GM21360 (cell line): Measurements from ENCODE around the gene MICAL1.
A peak's percentile ranks its signal among the peaks of the same experiment; 100 is the strongest.

Experiments
- ATAC-seq: cut with Tn5 transposase; IDR thresholded peaks from one replicate; pipeline ENCODE4 v1.9.1; 2021; ENCODE audit warnings: mild to moderate bottlenecking, moderate library complexity; ENCODE audit not compliant: unreplicated experiment

MICAL1 gene, protein sequence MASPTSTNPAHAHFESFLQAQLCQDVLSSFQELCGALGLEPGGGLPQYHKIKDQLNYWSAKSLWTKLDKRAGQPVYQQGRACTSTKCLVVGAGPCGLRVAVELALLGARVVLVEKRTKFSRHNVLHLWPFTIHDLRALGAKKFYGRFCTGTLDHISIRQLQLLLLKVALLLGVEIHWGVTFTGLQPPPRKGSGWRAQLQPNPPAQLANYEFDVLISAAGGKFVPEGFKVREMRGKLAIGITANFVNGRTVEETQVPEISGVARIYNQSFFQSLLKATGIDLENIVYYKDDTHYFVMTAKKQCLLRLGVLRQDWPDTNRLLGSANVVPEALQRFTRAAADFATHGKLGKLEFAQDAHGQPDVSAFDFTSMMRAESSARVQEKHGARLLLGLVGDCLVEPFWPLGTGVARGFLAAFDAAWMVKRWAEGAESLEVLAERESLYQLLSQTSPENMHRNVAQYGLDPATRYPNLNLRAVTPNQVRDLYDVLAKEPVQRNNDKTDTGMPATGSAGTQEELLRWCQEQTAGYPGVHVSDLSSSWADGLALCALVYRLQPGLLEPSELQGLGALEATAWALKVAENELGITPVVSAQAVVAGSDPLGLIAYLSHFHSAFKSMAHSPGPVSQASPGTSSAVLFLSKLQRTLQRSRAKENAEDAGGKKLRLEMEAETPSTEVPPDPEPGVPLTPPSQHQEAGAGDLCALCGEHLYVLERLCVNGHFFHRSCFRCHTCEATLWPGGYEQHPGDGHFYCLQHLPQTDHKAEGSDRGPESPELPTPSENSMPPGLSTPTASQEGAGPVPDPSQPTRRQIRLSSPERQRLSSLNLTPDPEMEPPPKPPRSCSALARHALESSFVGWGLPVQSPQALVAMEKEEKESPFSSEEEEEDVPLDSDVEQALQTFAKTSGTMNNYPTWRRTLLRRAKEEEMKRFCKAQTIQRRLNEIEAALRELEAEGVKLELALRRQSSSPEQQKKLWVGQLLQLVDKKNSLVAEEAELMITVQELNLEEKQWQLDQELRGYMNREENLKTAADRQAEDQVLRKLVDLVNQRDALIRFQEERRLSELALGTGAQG

DNA sequence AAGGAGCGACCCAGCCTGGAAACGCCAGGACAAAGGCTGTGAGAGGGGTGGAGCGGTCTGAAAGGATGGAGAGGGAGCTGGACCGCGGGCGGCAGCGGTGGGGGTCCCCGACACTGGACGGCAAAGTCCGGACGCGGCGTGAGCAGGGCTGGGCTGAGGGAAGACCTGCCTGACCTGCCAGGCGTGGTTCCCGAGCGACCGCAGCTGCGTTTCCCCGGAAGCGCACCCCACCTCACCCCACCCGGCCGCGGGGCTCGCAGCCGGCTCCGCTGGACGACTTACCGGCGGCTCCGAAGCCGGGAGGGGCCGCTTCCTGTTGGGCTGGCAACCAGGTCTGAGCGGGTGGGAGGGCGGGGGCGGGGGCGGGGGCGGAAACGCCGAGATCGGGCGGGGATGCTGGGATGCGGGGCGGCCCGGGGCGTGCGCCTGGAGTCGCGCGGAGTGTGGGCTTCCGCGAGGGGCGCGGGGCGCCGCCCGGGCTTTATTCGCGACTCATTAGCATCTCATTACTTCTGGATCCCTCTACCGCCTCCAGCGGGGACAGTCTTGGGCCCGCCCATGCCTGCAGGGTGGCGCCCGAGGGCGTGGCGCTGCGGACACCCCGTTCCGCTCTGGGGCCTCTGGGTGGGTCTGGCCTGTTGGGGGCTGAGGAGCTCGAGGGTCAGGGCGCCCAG is at the start of gene MICAL1:
MICAL1 (minus strand) TSS at position 336 of the 674 bp plus-strand sequence. CDS start 1,576 bp downstream, outside the sequence.
- ATAC-seq: peak; percentile 50

DNA sequence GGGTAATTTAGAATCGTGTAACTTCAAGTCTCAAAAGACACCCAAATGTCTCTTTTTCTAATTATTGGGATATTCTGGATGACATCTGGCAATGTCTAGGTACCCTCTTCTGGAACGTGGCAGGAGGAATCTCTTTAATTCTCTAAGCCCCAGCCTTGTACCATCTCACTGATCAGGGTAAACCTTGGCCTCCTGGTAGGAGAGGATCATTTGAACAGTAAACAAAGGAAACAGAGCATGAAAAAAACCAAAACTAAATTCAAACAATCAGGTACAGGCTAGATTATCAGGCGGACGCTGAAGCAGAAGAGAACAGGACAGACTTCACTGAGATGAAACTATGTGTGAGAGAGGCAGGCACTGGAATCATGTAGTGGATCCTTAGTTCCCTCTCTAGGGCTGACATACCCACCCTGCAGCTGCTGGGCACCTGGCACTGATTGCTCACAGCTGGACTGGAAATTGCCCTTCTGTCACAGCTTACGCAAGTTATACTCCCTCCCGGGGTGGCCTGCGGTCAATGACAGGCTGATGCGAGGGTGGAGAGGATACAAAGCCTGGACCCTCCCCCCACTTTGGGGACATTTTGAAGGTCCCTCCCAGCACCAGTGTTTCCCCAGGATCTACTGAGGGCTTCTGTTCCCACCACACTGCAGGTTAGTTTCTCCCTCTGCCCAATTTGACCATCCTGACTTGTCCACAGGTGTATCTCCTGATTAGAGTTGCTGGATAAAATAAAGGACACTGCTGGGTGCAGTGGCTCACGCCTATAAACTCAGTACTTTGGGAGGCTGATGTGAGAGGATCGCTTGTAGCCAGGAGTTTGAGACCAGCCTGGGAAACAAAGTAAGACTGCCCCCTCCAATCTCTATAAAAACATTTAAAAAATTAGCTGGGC is 48.0 kb upstream of the MICAL1 start:
- no peak for ATAC-seq

DNA sequence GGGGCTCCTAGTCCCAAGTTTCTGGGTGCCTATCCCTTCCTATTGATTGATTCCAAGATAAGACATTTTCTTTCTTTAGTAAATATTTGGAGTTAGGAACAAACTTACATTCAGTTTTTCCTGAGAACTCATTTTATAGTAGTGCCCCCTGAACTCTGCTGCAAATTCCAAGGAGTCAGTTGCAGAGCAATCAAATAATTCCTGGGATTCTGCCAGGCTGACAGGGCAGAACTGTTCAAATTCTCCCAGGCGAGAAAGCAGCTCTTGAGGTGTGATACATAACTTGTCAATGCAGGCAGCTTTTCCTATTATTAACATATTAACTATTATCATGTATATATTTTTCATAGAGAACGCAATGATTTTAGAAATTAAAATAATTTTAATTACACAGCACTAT is 43.4 kb upstream of the MICAL1 start:
- ATAC-seq: no peak

DNA sequence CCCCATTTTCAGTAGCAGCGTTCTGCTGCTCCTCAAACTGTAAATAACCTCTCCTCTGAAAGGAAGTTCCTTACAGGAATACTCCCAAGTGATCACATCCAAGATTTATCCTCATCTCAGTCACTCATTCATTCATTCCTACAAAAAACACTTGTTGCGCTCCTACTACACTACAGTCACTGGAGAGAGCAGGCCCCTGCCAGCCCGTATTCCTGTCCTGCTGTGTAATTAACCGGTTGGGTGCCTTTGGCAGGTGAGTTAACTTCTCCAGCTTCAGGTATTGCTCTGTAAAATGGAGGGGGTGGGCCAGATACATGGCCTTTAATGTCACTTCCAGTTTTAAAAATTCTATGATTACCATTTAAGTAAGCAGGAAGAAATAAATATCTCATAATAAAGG is 42.5 kb upstream of the MICAL1 start:
- no peak for ATAC-seq

DNA sequence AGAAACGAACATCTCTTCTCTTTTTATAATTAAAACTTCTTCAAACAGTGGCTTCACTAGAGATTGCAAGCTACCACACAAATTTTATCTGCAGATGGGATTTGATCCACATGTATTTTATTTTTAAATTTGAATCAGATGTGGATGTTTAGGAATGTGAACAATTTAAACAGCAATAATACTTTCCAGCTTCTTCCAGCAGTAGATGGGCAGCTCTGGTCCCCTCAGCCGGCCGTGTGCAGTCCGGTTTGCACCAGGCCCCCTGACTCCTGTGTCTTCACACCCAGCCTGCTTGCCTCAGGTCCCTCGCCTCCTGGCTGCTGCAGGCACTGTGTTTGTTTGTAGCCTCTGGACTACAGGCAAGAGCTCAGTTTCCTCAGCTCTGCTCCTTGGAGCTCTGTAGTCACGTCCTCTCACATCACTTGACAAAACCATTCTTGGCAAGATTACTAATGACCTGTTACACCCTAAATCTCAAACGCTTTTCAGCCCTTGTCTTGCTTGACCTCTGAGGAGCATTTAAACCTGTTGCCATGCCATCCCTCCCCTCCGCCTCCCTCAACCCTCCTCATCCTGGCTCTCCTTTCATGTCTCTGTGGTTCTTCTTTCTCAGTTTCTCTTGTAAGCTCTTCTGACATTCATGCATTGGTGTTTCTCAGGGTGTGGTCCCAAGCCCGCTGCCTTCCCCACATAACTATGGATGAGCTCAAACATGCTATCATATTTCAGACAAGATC is 40.6 kb upstream of the MICAL1 start:
- ATAC-seq: no peak

DNA sequence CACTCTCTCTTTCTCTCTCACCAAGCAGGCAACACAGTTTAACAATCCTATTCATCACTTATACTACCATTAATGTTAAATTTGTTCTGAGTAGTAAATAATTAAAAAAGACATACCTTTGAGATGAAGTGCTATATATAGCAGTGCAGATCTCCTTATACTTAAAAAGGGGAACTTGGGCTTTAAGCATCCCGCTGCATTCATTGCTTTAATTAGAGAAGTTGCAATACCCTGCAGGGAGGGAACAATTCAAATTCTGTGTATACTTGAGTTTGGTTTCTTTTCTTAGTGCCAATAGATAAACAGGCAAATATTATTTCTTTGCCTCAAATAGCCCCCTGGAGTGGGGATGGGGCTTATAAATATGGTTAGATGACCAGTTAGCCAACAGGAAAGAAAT is 38.3 kb upstream of the MICAL1 start:
- no peak for ATAC-seq

DNA sequence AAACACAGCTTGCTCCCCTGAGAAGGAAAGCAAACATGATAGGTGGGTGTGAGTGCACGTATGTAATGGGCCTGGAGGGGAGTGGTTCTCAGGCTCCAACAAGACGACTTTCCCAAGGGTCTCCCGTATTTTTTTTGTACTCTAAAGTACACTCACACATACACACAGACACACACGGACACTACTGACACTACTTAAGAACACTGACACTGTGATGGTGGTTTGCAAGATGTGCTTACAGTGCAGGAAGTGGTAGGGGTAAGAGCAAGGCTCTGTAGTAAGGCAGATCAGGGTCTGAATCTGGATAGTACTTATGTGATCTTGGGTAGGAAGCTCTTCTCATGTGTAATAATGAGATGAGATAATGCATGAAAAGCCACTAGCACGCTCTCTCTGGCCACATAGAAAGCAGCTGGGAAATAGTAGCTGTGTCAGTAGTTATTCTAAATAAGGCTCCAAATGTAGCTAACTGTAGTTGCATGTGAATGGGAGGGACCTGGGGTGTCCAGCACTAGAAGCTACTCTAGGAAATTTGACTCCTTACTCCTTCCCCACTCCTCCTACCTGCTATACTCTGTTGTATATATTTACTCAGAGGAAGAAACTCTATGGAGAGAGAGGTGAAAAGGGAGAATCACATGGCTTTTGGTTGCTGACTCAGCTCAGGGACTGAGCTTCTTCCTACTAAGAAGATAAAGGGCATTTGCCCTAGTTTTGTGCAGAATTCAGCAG is 35.8 kb upstream of the MICAL1 start:
- ATAC-seq: no peak

DNA sequence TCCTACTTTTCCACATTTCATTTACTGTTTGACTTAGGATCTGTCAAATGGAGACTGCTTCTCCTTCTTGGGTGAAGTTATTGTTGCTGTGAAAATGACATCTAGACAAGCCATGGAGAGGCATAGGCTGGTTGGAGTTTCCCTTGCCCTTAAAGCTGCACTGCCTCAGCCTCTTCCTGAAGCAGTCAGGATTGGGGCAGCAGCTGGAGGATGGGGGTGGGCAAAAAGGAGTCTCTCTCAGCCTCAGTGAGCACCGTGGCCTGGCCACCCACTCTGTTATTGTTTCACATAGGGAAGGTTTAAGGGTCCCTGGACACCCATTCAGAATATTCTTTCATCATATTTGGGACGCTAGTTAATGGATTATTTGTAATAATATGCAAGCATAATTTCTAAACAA is 35.1 kb upstream of the MICAL1 start:
- ATAC-seq: no peak

DNA sequence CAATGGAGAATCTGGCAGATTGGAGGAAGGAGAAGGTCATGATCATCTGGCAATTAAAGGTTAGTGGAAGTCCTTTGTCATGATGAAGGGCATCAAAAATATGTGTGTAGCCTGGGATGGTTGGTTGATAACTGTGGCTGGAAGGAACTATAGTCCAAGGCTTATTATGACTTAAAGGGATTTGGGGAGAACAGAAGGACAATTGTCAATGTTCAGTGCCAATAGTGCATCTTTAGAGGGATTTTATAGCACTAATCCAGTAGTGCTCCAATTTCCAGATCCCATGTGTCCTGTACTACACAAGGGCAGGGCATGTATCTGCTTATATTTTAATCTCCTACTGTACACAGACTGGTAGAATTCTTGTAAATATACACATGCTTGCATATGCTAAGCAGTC is 32.4 kb upstream of the MICAL1 start:
- no peak for ATAC-seq

DNA sequence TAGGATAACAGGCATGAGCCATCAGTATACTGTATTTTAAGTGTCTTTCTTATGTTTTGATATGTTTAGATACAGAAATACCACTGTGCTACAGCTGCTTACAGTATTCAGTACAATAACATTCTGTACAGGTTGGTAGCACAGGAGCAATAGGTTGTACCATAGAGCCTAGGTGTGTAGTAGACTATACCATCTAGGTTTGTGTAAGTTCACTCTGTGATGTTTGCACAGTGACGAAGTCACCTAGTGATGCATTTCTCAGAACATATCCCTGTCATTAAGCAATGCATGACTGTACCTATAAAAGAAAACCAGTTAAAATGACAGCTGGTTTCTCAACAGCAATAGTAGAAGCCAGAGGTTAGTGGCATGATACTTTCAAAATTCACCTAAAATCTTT is 30.5 kb upstream of the MICAL1 start:
- ATAC-seq: no peak

DNA sequence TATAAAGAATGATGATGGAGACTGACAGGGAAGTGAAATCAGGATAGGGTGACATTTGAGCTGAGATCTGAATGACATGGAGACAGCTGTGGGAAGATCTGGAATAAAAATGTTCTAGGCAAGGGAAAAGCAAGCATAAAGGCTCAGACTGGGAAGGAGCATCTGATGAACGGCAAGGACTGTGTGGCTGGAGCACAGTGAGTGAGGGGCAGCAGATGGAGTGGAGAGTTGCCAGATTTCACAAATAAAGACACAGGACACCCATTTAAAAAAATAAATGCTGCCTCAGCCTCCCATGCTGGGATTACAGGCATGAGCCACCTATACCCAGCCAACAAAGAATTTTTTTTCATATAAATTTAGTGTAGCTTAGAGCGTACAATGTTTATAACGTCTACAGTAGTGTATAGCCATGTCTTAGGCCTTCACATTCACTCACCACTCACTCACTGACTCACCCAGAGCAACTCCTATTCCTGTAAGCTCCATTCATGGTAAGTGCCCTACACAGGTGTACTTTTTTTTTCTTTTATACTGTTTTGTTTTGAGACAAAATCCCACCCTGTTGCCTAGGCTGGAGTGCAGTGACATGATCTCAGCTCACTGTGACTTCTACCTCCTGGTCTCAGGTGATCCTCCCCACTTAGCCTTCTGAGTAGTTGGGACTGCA is 29.8 kb upstream of the MICAL1 start:
- ATAC-seq: no peak

DNA sequence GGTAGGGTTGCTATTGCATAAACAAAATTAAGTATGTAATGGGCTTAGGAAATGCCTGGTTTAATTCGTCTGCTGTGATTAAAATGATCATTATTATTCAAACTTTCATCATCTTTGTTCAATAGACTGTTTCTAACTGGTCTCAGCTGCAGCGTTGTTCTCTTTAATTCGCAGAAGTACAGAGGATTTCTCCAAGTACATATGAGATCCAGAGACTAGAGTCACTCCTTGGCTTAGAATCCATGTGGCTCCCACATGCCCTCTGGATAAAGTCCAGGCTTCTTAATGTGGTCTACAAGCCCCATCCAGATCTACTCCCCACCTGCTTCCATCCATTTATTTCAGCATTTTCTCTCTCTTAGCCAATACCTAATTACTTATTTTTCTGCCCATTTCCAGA is 28.6 kb upstream of the MICAL1 start:
- no peak for ATAC-seq

DNA sequence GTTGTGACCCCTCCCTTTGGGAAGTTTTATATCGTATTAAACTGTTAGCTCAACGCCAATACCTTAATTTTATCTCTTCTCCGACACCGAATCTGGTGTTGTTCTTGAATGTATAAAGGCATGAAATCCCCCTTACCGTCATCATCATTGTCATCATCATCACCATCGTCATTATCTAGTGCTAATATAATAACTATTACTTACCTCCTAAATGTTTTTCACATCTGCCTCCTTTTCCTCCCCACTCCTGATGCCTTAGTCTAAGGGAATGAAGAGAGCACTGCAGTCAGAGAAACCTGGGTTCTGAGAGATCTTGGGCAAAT is 28.1 kb upstream of the MICAL1 start:
- no peak for ATAC-seq

DNA sequence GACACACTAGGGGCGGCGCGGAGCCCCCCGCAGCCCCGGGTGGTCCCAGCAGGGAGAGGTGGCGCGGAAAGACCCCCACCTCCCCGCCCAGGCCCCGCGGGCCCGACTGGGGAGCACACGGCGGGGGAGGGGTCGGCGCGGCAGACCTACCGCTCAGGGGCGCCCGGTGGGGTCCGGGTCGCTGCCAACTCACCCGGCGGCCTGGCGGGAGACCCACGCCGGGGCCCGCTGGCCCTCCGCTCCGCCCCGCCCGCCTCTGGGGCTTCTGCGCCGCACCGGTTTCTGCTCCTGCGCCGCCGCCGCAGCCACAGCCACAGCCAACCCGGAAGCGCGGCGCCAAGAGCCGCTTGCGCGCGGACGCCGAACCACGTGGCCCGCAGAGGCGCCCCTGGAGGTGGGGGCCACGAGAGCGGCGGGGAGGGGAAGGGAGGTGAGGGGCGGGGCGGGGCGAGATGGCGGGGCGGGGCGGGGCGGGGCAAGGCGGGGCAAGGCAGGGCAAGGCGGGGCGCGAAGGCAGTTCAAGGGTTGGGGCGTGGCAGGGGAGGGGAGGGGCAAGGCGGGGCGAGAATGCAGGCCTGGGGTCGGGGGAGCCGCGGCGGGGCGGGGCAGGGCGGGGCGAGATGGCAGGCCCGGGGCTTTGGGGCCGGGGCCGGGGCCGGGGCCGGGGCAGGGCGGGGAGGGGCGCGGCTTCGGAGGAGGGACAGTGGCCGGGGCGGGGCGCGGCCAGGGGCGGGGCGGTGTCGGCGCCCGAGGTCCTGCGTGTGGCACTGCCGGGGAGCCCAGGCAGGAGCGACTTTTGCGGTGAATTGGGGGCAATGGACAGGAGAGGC is 27.5 kb upstream of the MICAL1 start, which contains the start of gene ZBTB24:
ZBTB24 (minus strand) TSS at position 315 of the 830 bp plus-strand sequence. CDS start 1,193 bp downstream, outside the sequence.
- peak; percentile 89 for ATAC-seq

DNA sequence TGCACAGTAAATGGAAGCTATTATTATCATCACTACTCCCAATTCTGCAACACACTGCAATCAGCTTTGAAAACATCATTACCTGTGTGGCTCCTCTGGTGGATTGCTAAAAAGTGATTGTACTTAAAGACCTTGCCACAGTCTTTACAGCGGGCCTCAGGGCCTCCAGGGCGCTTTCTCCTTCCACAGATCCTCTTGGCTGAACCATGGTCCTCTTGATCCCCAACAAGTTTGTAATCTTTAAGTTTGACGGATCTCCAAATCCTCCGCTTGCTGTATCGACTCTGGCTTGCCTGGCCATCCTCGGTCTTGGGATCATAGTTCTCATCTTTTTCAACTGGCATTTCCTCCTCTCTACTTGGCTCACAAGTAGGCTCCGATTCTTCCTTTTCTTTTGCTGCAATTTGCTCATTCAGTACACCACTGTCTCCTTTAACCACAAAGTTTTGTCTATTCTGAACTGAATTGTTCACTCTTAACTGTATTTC is 25.5 kb upstream of the MICAL1 start:
- no peak for ATAC-seq

DNA sequence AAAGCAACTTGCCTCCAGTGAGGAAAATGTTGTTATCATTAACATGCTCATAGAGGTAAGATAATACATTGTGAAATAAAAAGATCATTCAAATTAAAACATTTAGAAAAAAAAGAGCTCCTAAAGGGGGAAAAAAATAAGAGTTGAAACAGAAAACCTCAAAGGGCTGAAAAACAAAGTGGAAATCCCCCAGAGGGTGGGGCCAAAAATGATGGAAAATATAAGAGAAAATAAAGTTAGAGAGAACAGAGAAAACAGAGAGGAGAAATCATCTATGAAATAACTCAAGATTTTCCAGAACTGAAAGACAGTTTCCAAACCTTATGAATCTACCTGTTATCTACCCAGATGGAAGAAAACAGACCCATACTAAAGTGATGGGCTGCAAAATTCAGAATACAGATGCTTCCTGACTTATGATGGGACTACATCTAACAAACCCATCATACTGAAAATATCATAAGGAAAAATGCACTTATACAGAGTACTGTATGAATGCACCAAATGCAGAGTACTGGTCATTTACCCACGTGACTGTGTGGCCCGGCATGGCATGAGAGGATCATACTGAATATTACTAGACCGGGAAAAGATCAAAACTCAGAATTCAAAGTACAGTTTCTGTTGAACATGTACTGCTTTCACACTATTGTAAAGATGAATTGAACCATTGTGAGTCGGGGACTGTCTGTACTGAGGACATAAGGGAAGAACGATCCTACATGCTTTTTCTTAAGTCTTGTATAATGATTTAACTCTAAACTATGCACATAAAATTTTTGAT is 23.5 kb upstream of the MICAL1 start:
- ATAC-seq: no peak
